Colon (tissue), 2 donors: Measurements from ENCODE around the gene BAIAP3.

Experiments
- FAIRE-seq: peaks from 2 replicates; lab custom pipeline; 2012; peaks lifted over from hg19 to GRCh38; lab: Jason Lieb, UNC
- donor health status: control.
- donor health status: control.

Gene BAIAP3

DNA sequence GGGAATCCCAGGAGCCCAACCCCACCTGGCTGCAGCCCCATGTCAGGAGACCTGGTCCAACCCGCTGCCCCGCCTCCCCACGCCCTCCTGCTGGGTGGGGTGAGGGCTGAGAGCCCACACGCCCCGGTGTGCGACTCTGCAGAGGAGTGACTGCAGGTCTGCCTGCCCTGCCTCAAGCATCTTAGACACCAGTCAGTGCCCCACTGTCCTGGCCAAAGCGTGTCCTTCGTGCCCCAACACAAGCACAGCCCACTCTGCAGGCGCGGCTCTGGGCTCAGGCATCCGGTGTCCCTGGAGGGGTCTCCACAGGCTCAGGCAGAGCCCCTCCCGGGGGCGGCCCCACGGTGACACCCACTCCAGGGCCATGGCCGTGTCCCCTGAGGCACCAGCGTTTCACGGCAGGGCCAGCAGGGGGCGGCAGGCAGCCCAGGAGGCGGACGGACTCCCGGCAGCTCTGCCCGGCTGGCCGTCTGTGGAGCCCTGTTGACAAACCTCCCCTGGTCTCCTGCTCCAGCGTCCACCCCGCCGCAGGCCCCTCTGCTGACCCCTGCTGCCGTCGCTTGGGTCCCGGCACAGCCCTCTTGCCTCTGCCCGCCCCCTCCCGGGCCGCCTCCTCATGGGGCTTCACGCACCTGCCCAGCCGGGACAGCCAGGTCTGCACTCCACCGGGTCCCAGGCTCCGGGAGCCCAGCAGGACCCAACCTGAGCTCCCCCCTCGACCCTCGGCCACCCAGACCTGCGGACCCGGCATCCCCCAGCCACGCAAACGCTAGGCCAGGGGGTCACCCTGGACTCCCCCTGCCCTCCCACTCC, 32.6 kb upstream of the BAIAP3 start:
- FAIRE-seq: no peak

DNA sequence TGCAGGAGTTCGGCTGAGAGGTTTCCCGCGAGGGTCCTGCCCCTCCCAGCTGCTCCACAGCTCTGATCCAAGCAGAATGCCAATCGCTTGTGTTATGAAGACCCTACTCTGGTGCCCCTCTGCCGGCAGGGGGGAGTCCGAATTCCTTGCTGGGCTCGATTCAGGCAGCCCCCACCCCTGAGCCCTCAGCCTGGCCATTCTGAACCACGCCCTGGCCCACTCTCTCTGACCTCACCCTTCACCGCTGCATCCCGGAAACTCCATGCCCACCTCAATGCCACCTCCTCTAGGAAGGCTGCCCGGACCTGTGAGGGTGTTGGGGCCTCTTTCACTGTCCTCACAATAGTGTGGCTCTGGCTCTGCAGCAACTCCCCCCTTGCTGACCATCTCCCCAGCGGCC, 31.9 kb upstream of the BAIAP3 start:
- FAIRE-seq: no peak

GRCh38 chr16:1305823-1306222, 27.6 kb upstream of the BAIAP3 start:
- no peak for FAIRE-seq

DNA sequence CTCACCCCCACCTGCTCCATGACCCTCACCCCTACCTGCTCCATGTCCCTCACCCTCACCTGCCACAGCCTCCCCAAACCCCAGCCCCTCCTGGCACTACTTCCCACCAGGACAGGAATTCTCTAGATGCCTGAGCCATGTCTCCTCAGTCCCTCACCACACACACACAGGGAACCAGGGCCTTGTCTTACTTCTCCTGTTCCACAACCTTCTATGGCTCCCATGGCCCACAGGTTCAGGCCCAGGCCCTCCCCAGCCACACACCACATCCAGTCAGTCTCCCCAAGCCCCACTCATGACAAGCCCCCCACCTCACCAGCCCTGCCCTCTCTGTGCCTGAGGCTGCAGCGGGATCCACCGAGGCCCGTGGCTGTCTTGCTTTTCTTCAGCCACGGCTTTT, 27.1 kb upstream of the BAIAP3 start:
- FAIRE-seq: no peak

GRCh38 chr16:1308036-1308976, 25.1 kb upstream of the BAIAP3 start:
- no peak for FAIRE-seq

GRCh38 chr16:1308977-1309885, 24.2 kb upstream of the BAIAP3 start, which contains the start of gene UBE2I:
UBE2I (plus strand) TSS chr16:1309636; CDS start chr16:1314031, 4,395 bp downstream.
- FAIRE-seq: no peak

DNA sequence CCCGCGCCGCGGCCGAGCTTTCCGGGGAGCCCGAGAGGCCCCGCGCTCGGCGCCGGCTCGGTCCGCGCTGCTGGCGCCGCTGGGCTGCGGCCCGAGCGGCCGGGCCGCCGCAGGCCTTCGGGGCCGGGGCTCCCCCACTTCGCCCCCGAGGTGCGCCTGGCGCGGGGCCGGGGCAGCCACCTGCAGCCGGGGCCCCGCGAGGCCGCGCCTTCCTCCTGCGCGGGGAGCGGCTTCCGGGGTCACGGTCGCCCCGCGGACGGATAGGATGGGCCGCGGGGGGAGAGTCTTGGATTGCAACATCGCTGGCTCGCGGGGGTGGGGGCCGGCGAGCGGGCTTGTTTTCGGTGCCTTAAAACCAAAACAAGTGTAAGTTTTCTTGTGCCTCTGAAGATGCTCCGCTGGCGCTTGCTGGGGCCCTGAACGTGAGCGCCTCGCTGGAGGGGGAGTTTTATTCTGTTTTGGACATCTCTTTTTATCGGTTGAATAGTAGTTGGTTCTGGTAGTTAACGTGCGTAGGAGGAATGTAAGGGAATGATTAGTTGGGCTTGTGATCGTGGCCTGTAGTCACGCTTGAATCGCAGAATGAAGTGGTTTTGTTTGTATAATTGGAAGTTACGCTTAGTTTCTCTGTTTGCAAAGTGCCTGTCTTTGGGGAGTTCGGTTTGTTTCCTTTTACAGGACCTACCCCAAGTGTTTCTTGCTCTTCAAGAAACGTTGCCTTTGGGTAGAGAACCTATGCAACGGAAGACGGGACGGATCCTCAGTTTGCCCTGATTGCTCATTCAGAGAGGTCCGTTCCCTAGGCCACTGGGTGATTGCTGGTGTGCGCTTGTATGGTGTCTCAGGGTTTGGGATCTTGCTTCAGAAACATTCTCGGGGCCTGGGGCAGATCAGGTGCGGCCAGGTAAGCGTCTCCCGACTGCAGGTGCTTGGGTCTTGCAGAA, 23.3 kb upstream of the BAIAP3 start:
- FAIRE-seq: no peak

- FAIRE-seq: no peak
Observed at GRCh38 chr16:1310832-1311200, 22.6 kb upstream of the BAIAP3 start.

- no peak for FAIRE-seq
Observed at GRCh38 chr16:1311212-1311737, 22.2 kb upstream of the BAIAP3 start.

GRCh38 chr16:1311738-1312466, 21.5 kb upstream of the BAIAP3 start:
- no peak for FAIRE-seq

GRCh38 chr16:1312467-1312816, 21.0 kb upstream of the BAIAP3 start:
- no peak for FAIRE-seq

DNA sequence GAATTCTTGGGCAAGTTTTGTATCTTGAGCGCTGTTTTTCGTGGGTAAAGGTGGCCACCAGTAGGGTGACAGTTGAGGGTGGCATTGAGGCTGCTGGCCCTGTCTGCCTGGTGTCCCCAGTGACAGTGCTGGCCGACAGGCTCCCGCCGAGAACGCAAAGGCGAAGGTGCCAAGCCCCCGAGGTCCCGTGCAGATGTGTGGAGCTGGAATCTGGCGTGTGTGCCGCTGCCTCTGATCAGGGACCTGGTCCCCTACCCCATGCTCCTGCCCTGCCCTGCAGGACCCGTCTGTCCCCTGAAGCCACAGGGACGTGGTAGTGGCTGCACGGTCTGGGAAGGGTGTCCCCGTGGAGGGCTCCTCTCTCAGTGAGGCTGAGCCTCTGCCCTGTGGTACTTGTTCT, 20.5 kb upstream of the BAIAP3 start:
- FAIRE-seq: no peak

- no peak for FAIRE-seq
Observed at GRCh38 chr16:1313721-1314369, 19.6 kb upstream of the BAIAP3 start.

DNA sequence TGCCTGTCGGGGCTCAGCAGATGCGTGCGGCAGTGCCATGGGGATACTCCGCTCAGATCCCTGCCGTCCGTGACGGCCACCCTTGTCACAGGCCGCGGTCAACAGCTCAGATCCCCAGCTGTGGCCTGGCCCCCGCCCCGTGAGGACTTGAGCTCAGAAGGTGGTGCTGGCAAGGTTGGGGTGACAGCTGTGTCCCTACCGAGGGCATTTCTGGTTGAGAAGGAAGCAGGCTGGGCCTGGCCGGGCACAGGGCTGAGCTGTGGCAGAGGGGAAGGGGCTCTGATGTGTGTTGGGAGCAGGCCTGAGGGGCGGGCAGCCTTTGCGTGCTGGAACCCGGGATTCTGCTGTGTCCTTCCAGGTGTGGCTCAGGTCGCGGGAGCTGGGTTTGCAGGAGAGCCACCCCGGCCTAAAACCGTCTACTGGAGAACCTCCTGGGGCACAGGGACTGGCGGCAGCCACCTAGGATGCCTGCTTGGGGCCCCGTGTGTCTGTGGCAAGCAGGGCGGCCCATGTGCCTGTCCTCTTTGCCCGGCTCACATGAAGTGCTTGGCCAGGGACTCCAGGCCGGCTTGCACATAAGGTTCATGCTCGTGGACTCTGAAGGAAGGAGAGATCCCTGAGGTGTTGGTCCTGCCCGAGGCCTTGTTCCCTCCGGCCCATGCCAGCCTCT, 18.9 kb upstream of the BAIAP3 start:
- FAIRE-seq: no peak

GRCh38 chr16:1315081-1316032, 18.1 kb upstream of the BAIAP3 start:
- FAIRE-seq: no peak

- FAIRE-seq: no peak
Observed at GRCh38 chr16:1316033-1316405, 17.4 kb upstream of the BAIAP3 start.

- FAIRE-seq: no peak
Observed at GRCh38 chr16:1317479-1318267, 15.8 kb upstream of the BAIAP3 start.
